PC-3 (cell line): ENCODE results near the gene STARD4.

Experiments
- CTCF ChIP-seq: fragments of 300-600 bp; sonication (generic); conservative IDR thresholded peaks from 2 replicates; pipeline ENCODE4 v1.5.1; 2017; ENCODE audit warnings: antibody characterized with exemption, low read depth, mild to moderate bottlenecking, low read length
- EZH2phosphoT487 ChIP-seq: fragments of 300-600 bp; sonication (generic); IDR thresholded peaks from 2 replicates; pipeline ENCODE4 v1.6.1; 2018; ENCODE audit warnings: mild to moderate bottlenecking, antibody characterized with exemption, low read length, borderline replicate concordance

- TF ChIP-seq CTCF (no peak), EZH2phosphoT487 (no peak)
These were observed at the start of gene STARD4 for GRCh38 chr5:111512375-111513130.
